Liver (tissue), 9 donors: ENCODE data around the gene CLK1. TPM values are rescaled to one million over a fixed set of nuclear protein-coding genes. Genes with fewer than 3 reads are reported as not detected.
A peak's percentile ranks its signal among the peaks of the same experiment; 100 is the strongest.

ENCODE experiments used
- DNase-seq: peaks from one replicate; pipeline ENCODE4 v3.0.0-alpha.2; 2017; ENCODE audit warnings: low spot score
- H3K27ac ChIP-seq, 2 donors: one replicate each; pipeline ENCODE4 v1.7.0; 2013; ENCODE audit warnings: inconsistent platforms in 2 of 2, low read length in 2 of 2, control low read depth in 1 of 2, low read depth in 1 of 2, mild to moderate bottlenecking in 1 of 2
- H3K27me3 ChIP-seq, 4 donors: one replicate each; pipeline versions ENCODE4 v1.6.1 to v1.7.0; 2013; ENCODE audit warnings: low read length in 3 of 4, inconsistent platforms in 1 of 4, mild to moderate bottlenecking in 1 of 4, moderate library complexity in 1 of 4; ENCODE audit not compliant: control insufficient read depth in 4 of 4, insufficient read depth in 4 of 4
- H3K36me3 ChIP-seq, 4 donors: one replicate each; pipeline versions ENCODE4 v1.6.1 to v1.7.0; 2013; ENCODE audit warnings: low read length in 3 of 4, mild to moderate bottlenecking in 3 of 4, low read depth in 1 of 4, moderate library complexity in 1 of 4; ENCODE audit not compliant: control insufficient read depth in 4 of 4, insufficient read depth in 3 of 4
- H3K4me1 ChIP-seq, 4 donors: one replicate each; pipeline versions ENCODE4 v1.6.1 to v1.7.0; 2013; ENCODE audit warnings: low read length in 3 of 4, mild to moderate bottlenecking in 3 of 4, moderate library complexity in 1 of 4; ENCODE audit not compliant: control insufficient read depth in 4 of 4, insufficient read depth in 4 of 4
- H3K4me3 ChIP-seq, 3 donors: one replicate each; pipeline versions ENCODE4 v1.6.1 to v1.7.0; 2013; ENCODE audit warnings: low read length in 3 of 3, control low read depth in 1 of 3, low read depth in 1 of 3, mild to moderate bottlenecking in 1 of 3
- H3K9ac ChIP-seq, 2 donors: one replicate each; pipeline ENCODE4 v1.7.0; 2013; ENCODE audit warnings: low read length in 2 of 2, mild to moderate bottlenecking in 2 of 2, moderate library complexity in 2 of 2, control low read depth in 1 of 2, low read depth in 1 of 2
- H3K9me3 ChIP-seq, 4 donors: one replicate each; pipeline versions ENCODE4 v1.6.1 to v1.7.0; 2013; ENCODE audit warnings: low read length in 3 of 4; ENCODE audit not compliant: control insufficient read depth in 4 of 4
- ATF3 ChIP-seq: IDR thresholded peaks from 2 replicates; pipeline ENCODE4 v1.6.1; 2016; ENCODE audit warnings: antibody characterized with exemption
- EGR1 ChIP-seq, 2 donors: IDR thresholded peaks; 2 replicates each; pipeline ENCODE4 v1.6.1; 2016 to 2018; ENCODE audit warnings: antibody characterized with exemption in 2 of 2, low read depth in 2 of 2
- FOXA1 ChIP-seq: IDR thresholded peaks from 2 replicates; pipeline ENCODE4 v1.6.1; 2016; ENCODE audit warnings: antibody characterized with exemption
- FOXA2 ChIP-seq: IDR thresholded peaks from 2 replicates; pipeline ENCODE4 v1.6.1; 2016; ENCODE audit warnings: antibody characterized with exemption
- GABPA ChIP-seq, 2 donors: IDR thresholded peaks in 1 of 2; conservative IDR thresholded peaks in 1 of 2; 2 replicates each; pipeline ENCODE4 v1.6.1; 2016; ENCODE audit warnings: antibody characterized with exemption in 2 of 2, mild to moderate bottlenecking in 1 of 2, moderate library complexity in 1 of 2
- HNF4A ChIP-seq, 2 donors: conservative IDR thresholded peaks; 2 replicates each; pipeline ENCODE4 v1.6.1; 2016; ENCODE audit warnings: antibody characterized with exemption in 2 of 2, mild to moderate bottlenecking in 2 of 2
- HNF4G ChIP-seq: IDR thresholded peaks from 2 replicates; pipeline ENCODE4 v1.6.1; 2016; ENCODE audit warnings: antibody characterized with exemption
- JUND ChIP-seq, 2 donors: IDR thresholded peaks; 2 replicates each; pipeline ENCODE4 v1.6.1; 2016; ENCODE audit warnings: antibody characterized with exemption in 2 of 2
- MAX ChIP-seq: IDR thresholded peaks from 2 replicates; pipeline ENCODE4 v1.6.1; 2016; ENCODE audit warnings: antibody characterized with exemption
- NR2F2 ChIP-seq: IDR thresholded peaks from 2 replicates; pipeline ENCODE4 v1.6.1; 2016; ENCODE audit warnings: antibody characterized with exemption
- RAD21 ChIP-seq, 2 donors: IDR thresholded peaks; 2 replicates each; pipeline ENCODE4 v1.6.1; 2016; ENCODE audit warnings: antibody characterized with exemption in 2 of 2, mild to moderate bottlenecking in 2 of 2
- RXRA ChIP-seq, 2 donors: IDR thresholded peaks; 2 replicates each; pipeline ENCODE4 v1.6.1; 2017 to 2018; ENCODE audit warnings: antibody characterized with exemption in 2 of 2, mild to moderate bottlenecking in 1 of 2
- SP1 ChIP-seq: IDR thresholded peaks from 2 replicates; pipeline ENCODE4 v1.6.1; 2018; ENCODE audit warnings: antibody characterized with exemption, mild to moderate bottlenecking
- TAF1 ChIP-seq: conservative IDR thresholded peaks from 2 replicates; pipeline ENCODE4 v1.6.1; 2016; ENCODE audit warnings: antibody characterized with exemption, mild to moderate bottlenecking
- YY1 ChIP-seq: IDR thresholded peaks from 2 replicates; pipeline ENCODE4 v1.6.1; 2016; ENCODE audit warnings: antibody characterized with exemption, mild to moderate bottlenecking
- WGBS: extraction: QIAGEN DNeasy Blood & Tissue Kit; methylation state at CpG from one replicate; pipeline ENCODE4 v1.1.7; 2013; 5-methylcytosine and 5-hydroxymethylcytosine counted together
- polyA plus RNA-seq, 2 donors: library from polyadenylated mRNA; stranded (reverse) in 1 of 2; unstranded in 1 of 2; fragments of 200-250 nt in 1 of 2; fragments of >200 nt in 1 of 2; fragmentation: Nextera tagmentation in 1 of 2; extraction: Ambion mirVana in 1 of 2; gene quantifications; one replicate each; pipeline versions ENCODE4 v1.2.1 to v1.2.3, GENCODE V29; 2013 to 2015
- total RNA-seq, 2 donors: library from RNA; depleted of rRNA; stranded (reverse); fragments of >200 nt; gene quantifications; one replicate each; pipeline ENCODE4 v1.2.3, GENCODE V29; 2014
- TF ChIP-seq, protein P1 (sequence below): fragments of 150-350 bp; IDR thresholded peaks from 2 replicates; pipeline ENCODE4 v1.5.1; 2017; ENCODE audit warnings: improper control_type of control experiment, low read depth, low read length; ENCODE audit not compliant: missing input control
- TF ChIP-seq, protein P2 (sequence below): IDR thresholded peaks from 2 replicates; pipeline ENCODE4 v1.6.1; 2016; ENCODE audit warnings: antibody characterized with exemption
- TF ChIP-seq, protein P3 (sequence below): IDR thresholded peaks from 2 replicates; pipeline ENCODE4 v1.6.1; 2016; ENCODE audit warnings: antibody characterized with exemption, mild to moderate bottlenecking
- donor health status: healthy.
- donor health status: healthy.
- donor health status: healthy.
- donor health status: healthy.
- donor health status: healthy.

The CLK1 gene
- total and polyA plus RNA-seq, 4 donors = 21.2 to 86.3 (median 61.8) TPM

GRCh38 chr2:200811333-200812121 is 52.9 kb downstream of the CLK1 start, which contains the start of gene BZW1:
Gene BZW1 (plus strand): TSS chr2:200811910. CDS start chr2:200813218, 1,308 bp downstream.
- no peak for TF ChIP-seq HNF4A (conservative IDR thresholded peaks at IDR 0.05)
- peak; percentile 68 for TF ChIP-seq SP1
- TF ChIP-seq EGR1 (IDR thresholded peaks at IDR 0.05; ENCODE audit: low read depth in 2 of 2) = peak; percentile 95 to 96
- peak; percentile 22 to 35 for TF ChIP-seq RXRA (IDR thresholded peaks at IDR 0.05)
- no peak for TF ChIP-seq HNF4G
- no peak for TF ChIP-seq NR2F2
- peak; percentile 73 for TF ChIP-seq YY1
- no peak for TF ChIP-seq TAF1
- peak; percentile 9 to 31 for TF ChIP-seq RAD21 (IDR thresholded peaks at IDR 0.05)
- TF ChIP-seq, protein P1, sequence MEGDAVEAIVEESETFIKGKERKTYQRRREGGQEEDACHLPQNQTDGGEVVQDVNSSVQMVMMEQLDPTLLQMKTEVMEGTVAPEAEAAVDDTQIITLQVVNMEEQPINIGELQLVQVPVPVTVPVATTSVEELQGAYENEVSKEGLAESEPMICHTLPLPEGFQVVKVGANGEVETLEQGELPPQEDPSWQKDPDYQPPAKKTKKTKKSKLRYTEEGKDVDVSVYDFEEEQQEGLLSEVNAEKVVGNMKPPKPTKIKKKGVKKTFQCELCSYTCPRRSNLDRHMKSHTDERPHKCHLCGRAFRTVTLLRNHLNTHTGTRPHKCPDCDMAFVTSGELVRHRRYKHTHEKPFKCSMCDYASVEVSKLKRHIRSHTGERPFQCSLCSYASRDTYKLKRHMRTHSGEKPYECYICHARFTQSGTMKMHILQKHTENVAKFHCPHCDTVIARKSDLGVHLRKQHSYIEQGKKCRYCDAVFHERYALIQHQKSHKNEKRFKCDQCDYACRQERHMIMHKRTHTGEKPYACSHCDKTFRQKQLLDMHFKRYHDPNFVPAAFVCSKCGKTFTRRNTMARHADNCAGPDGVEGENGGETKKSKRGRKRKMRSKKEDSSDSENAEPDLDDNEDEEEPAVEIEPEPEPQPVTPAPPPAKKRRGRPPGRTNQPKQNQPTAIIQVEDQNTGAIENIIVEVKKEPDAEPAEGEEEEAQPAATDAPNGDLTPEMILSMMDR = no peak
- no peak for TF ChIP-seq ATF3
- TF ChIP-seq, protein P2, sequence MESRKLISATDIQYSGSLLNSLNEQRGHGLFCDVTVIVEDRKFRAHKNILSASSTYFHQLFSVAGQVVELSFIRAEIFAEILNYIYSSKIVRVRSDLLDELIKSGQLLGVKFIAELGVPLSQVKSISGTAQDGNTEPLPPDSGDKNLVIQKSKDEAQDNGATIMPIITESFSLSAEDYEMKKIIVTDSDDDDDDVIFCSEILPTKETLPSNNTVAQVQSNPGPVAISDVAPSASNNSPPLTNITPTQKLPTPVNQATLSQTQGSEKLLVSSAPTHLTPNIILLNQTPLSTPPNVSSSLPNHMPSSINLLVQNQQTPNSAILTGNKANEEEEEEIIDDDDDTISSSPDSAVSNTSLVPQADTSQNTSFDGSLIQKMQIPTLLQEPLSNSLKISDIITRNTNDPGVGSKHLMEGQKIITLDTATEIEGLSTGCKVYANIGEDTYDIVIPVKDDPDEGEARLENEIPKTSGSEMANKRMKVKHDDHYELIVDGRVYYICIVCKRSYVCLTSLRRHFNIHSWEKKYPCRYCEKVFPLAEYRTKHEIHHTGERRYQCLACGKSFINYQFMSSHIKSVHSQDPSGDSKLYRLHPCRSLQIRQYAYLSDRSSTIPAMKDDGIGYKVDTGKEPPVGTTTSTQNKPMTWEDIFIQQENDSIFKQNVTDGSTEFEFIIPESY = peak; percentile 99
- no peak for TF ChIP-seq FOXA1
- TF ChIP-seq MAX = peak; percentile 59
- peak in 1 of 2 donors; percentile 27 for TF ChIP-seq JUND (IDR thresholded peaks at IDR 0.05)
- TF ChIP-seq FOXA2 = no peak
- TF ChIP-seq, protein P3, sequence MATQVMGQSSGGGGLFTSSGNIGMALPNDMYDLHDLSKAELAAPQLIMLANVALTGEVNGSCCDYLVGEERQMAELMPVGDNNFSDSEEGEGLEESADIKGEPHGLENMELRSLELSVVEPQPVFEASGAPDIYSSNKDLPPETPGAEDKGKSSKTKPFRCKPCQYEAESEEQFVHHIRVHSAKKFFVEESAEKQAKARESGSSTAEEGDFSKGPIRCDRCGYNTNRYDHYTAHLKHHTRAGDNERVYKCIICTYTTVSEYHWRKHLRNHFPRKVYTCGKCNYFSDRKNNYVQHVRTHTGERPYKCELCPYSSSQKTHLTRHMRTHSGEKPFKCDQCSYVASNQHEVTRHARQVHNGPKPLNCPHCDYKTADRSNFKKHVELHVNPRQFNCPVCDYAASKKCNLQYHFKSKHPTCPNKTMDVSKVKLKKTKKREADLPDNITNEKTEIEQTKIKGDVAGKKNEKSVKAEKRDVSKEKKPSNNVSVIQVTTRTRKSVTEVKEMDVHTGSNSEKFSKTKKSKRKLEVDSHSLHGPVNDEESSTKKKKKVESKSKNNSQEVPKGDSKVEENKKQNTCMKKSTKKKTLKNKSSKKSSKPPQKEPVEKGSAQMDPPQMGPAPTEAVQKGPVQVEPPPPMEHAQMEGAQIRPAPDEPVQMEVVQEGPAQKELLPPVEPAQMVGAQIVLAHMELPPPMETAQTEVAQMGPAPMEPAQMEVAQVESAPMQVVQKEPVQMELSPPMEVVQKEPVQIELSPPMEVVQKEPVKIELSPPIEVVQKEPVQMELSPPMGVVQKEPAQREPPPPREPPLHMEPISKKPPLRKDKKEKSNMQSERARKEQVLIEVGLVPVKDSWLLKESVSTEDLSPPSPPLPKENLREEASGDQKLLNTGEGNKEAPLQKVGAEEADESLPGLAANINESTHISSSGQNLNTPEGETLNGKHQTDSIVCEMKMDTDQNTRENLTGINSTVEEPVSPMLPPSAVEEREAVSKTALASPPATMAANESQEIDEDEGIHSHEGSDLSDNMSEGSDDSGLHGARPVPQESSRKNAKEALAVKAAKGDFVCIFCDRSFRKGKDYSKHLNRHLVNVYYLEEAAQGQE = peak; percentile 33
- peak; percentile 54 to 88 for TF ChIP-seq GABPA (IDR thresholded peaks at IDR 0.05 in 1 of 2, conservative IDR thresholded peaks at IDR 0.05 in 1 of 2)
- DNase-seq = peak; percentile 95
- Histone ChIP-seq H3K4me3 (peak within 1 kb of the TSS; percentile 84 to 98 (median 89)), H3K4me1 (peaks cover 0 to 37% (median 21%) of the 10 kb centered on the region in 4 donors), H3K27ac (peak within 1 kb of the TSS; percentile 97), H3K9ac (peak within 1 kb of the TSS; percentile 63 to 93), H3K27me3 (no peaks in the 10 kb centered on the region), H3K36me3 (peaks cover 2 to 28% (median 24%) of the 10 kb centered on the region in 4 donors), H3K9me3 (no peaks in the 10 kb centered on the region)
- under 1% methylated on average over 75 of the region's 75 CpGs for WGBS
